ENCODE data around the gene SYK. TPM values are rescaled to one million over a fixed set of nuclear protein-coding genes. Genes with fewer than 3 reads are reported as not detected.

Gene SYK
- polyA plus RNA-seq, 3 donors, result 25.0 to 32.4 (median 28.3) TPM

- no peak for DNase-seq (ENCODE audit: extremely low read depth in 1 of 11, low read depth in 9 of 11, low spot score in 4 of 11)
Measured at GRCh38 chr9:90839183-90839728, 37.6 kb downstream of the SYK start.

GRCh38 chr9:90840696-90841095, 39.1 kb downstream of the SYK start:
- DNase-seq (ENCODE audit: extremely low read depth in 1 of 11, low read depth in 9 of 11, low spot score in 4 of 11), result no peak

GRCh38 chr9:90841213-90841612, 39.6 kb downstream of the SYK start:
- DNase-seq (ENCODE audit: extremely low read depth in 1 of 11, low read depth in 9 of 11, low spot score in 4 of 11), result no peak

- no peak for DNase-seq (ENCODE audit: extremely low read depth in 1 of 11, low read depth in 9 of 11, low spot score in 4 of 11)
Measured at GRCh38 chr9:90841615-90842014, 40.0 kb downstream of the SYK start.

GRCh38 chr9:90842176-90842777, 40.7 kb downstream of the SYK start:
- DNase-seq (ENCODE audit: extremely low read depth in 1 of 11, low read depth in 9 of 11, low spot score in 4 of 11), result no peak

- no peak for DNase-seq (ENCODE audit: extremely low read depth in 1 of 11, low read depth in 9 of 11, low spot score in 4 of 11)
Measured at GRCh38 chr9:90842996-90843395, 41.4 kb downstream of the SYK start.

GRCh38 chr9:90843525-90843924, 41.9 kb downstream of the SYK start:
- DNase-seq (ENCODE audit: extremely low read depth in 1 of 11, low read depth in 9 of 11, low spot score in 4 of 11), result no peak

- no peak for DNase-seq (ENCODE audit: extremely low read depth in 1 of 11, low read depth in 9 of 11, low spot score in 4 of 11)
Measured at GRCh38 chr9:90844326-90844725, 42.7 kb downstream of the SYK start.

GRCh38 chr9:90846770-90847419, 45.3 kb downstream of the SYK start:
- no peak for DNase-seq (ENCODE audit: extremely low read depth in 1 of 11, low read depth in 9 of 11, low spot score in 4 of 11)

- no peak for DNase-seq (ENCODE audit: extremely low read depth in 1 of 11, low read depth in 9 of 11, low spot score in 4 of 11)
Measured at GRCh38 chr9:90847971-90848370, 46.4 kb downstream of the SYK start.

- DNase-seq (ENCODE audit: extremely low read depth in 1 of 11, low read depth in 9 of 11, low spot score in 4 of 11), result no peak
Measured at GRCh38 chr9:90848866-90849265, 47.2 kb downstream of the SYK start.

GRCh38 chr9:90851444-90851843, 49.8 kb downstream of the SYK start:
- DNase-seq (ENCODE audit: extremely low read depth in 1 of 11, low read depth in 9 of 11, low spot score in 4 of 11), result no peak

- DNase-seq (ENCODE audit: extremely low read depth in 1 of 11, low read depth in 9 of 11, low spot score in 4 of 11), result no peak
Measured at GRCh38 chr9:90853945-90854344, 52.3 kb downstream of the SYK start.

- no peak for DNase-seq (ENCODE audit: extremely low read depth in 1 of 11, low read depth in 9 of 11, low spot score in 4 of 11)
Measured at GRCh38 chr9:90854637-90855175, 53.1 kb downstream of the SYK start.

- no peak for DNase-seq (ENCODE audit: extremely low read depth in 1 of 11, low read depth in 9 of 11, low spot score in 4 of 11)
Measured at GRCh38 chr9:90855208-90855902, 53.7 kb downstream of the SYK start.

GRCh38 chr9:90857091-90857490, 55.5 kb downstream of the SYK start:
- no peak for DNase-seq (ENCODE audit: extremely low read depth in 1 of 11, low read depth in 9 of 11, low spot score in 4 of 11)

GRCh38 chr9:90857855-90858254, 56.2 kb downstream of the SYK start:
- no peak for DNase-seq (ENCODE audit: extremely low read depth in 1 of 11, low read depth in 9 of 11, low spot score in 4 of 11)

- no peak for DNase-seq (ENCODE audit: extremely low read depth in 1 of 11, low read depth in 9 of 11, low spot score in 4 of 11)
Measured at GRCh38 chr9:90858457-90858901, 56.9 kb downstream of the SYK start.

GRCh38 chr9:90860382-90860781, 58.8 kb downstream of the SYK start:
- DNase-seq (ENCODE audit: extremely low read depth in 1 of 11, low read depth in 9 of 11, low spot score in 4 of 11), result no peak

GRCh38 chr9:90860826-90861225, 59.2 kb downstream of the SYK start:
- no peak for DNase-seq (ENCODE audit: extremely low read depth in 1 of 11, low read depth in 9 of 11, low spot score in 4 of 11)

Data from renal cortex interstitium (tissue), 11 donors.